ENCODE results near the gene KCNIP1. TPM values are rescaled to one million over a fixed set of nuclear protein-coding genes. Genes with fewer than 3 reads are reported as not detected.

KCNIP1 gene
- total and polyA plus RNA-seq, 10 of the 15 experiments (the other 5 are each of a cell fraction or from before 2014, with no cell fraction given) = not detected

DNA sequence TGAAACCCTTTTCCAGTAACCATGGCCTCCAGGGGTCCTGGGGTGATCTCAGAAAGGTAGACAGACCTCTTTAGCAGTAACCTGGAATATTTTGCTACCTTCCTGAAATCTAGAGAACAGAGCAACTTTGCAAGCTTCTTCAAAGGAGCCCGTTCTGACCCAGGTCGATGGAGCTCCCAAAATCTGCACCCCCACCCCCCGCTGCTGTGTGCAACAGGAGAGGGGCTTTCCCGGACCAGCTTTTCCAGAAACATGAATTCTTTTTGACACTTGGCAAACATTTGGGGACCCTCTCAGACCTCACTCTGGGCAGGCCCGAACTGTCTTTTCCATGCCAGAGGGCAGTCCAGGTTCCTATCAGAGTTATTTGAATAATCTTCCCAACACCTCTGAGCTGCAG is 65.3 kb downstream of the KCNIP1 start:
- no TSS peak for BruUV-seq (replicated peaks)
- no peaks in the 10 kb centered on the region; the same call in 1 of the 2 replicates for H4K20me1 ChIP-seq (ENCODE audit: control insufficient read depth, insufficient read depth)
- H3K4me2 ChIP-seq (ENCODE audit: control insufficient read depth, insufficient read depth) = no peak overlapping the region
- no peak overlapping the region for H2AFZ ChIP-seq (ENCODE audit: control insufficient read depth, low read depth, low read length)
- ATAC-seq (no peak), DNase-seq (ENCODE audit: low read depth, low spot score) (no peak), FAIRE-seq (no peak)
- SMC1A ChIA-PET (ENCODE audit: uncharacterized antibody, unreplicated experiment) = no interaction called here
- H3K79me2 ChIP-seq (ENCODE audit: control insufficient read depth, insufficient read depth, low read length) = no peaks in the 10 kb centered on the region
- POLR2A ChIA-PET = no interaction called here
- CTCF ChIA-PET = interaction anchor here (0.6 kb wide), 1 partner anchor 151 kb away, joined by 3 read pairs; no protein-coding TSS in a partner anchor
- RAD21 ChIA-PET (ENCODE audit: unreplicated experiment) = interaction anchor here (0.6 kb wide), 1 partner anchor 128 kb away, joined by 4 read pairs; no protein-coding TSS in a partner anchor
- peaks cover 2 to 6% of the 10 kb centered on the region in 2 experiments for H3K27me3 ChIP-seq (replicated peaks in 1 of 2; ENCODE audit: control insufficient read depth in 2 of 2, insufficient read depth in 2 of 2, low read length in 1 of 2)
- H3K9me3 ChIP-seq (replicated peaks; ENCODE audit: control insufficient read depth, insufficient read depth, low read length) = no peaks in the 10 kb centered on the region
- whole genome bisulfite sequencing (ENCODE audit: insufficient coverage, insufficient replicate concordance, low lambda C conversion rate, missing lambda C conversion rate) = 40% methylated on average over 5 of the region's 5 CpGs
- intact Hi-C loops (cut with micrococcal nuclease; ENCODE audit: unreplicated experiment) (no loop called here), in situ Hi-C loops (cut with MboI) (no loop called here)
- H3K4me1 ChIP-seq (ENCODE audit: control insufficient read depth, insufficient read depth, low read length) = no peaks in the 10 kb centered on the region
- H3K27ac ChIP-seq (ENCODE audit: control insufficient read depth, insufficient read depth) = no peak overlapping the region
- no peak for TF ChIP-seq ZBTB11 (CRISPR knock-in tag; IDR thresholded peaks at IDR 0.05)
- no peak for TF ChIP-seq RELA (IDR thresholded peaks at IDR 0.05; ENCODE audit: borderline replicate concordance, partially characterized antibody)
- no peak for TF ChIP-seq SRF (IDR thresholded peaks at IDR 0.05; ENCODE audit: low read depth in 2 of 2, low read length in 2 of 2)
- TF ChIP-seq NR2F1 (conservative IDR thresholded peaks at IDR 0.05) = no peak
- TF ChIP-seq IKZF1 (conservative IDR thresholded peaks at IDR 0.05) = no peak
- no peak for TF ChIP-seq LARP7 (IDR thresholded peaks at IDR 0.05)
- no peak for TF ChIP-seq WRNIP1 (IDR thresholded peaks at IDR 0.05; ENCODE audit: borderline replicate concordance, low read depth, low read length)
- no peak for TF ChIP-seq NFXL1 (IDR thresholded peaks at IDR 0.05; ENCODE audit: borderline replicate concordance)
- TF ChIP-seq STAT3 (IDR thresholded peaks at IDR 0.05; ENCODE audit: low read depth, low read length) = no peak
- TF ChIP-seq BCLAF1 (IDR thresholded peaks at IDR 0.05) = no peak
- H3K9ac ChIP-seq (ENCODE audit: control insufficient read depth, insufficient read depth, low read length) = no peak overlapping the region
- no peak overlapping the region for H3K4me3 ChIP-seq
- H3K36me3 ChIP-seq (ENCODE audit: control insufficient read depth in 2 of 2, insufficient read depth in 2 of 2, low read length in 1 of 2) = no peaks in the 10 kb centered on the region

All from GM12878 (cell line).